ENCODE results near the gene M6PR. TPM values are rescaled to one million over a fixed set of nuclear protein-coding genes. Genes with fewer than 3 reads are reported as not detected.

The M6PR gene
- 149 TPM for polyA plus RNA-seq (2013, experiment 1 of 2; ENCODE audit: insufficient read length)
- 148 TPM for polyA plus RNA-seq (2013, experiment 2 of 2; ENCODE audit: insufficient read length)

DNA sequence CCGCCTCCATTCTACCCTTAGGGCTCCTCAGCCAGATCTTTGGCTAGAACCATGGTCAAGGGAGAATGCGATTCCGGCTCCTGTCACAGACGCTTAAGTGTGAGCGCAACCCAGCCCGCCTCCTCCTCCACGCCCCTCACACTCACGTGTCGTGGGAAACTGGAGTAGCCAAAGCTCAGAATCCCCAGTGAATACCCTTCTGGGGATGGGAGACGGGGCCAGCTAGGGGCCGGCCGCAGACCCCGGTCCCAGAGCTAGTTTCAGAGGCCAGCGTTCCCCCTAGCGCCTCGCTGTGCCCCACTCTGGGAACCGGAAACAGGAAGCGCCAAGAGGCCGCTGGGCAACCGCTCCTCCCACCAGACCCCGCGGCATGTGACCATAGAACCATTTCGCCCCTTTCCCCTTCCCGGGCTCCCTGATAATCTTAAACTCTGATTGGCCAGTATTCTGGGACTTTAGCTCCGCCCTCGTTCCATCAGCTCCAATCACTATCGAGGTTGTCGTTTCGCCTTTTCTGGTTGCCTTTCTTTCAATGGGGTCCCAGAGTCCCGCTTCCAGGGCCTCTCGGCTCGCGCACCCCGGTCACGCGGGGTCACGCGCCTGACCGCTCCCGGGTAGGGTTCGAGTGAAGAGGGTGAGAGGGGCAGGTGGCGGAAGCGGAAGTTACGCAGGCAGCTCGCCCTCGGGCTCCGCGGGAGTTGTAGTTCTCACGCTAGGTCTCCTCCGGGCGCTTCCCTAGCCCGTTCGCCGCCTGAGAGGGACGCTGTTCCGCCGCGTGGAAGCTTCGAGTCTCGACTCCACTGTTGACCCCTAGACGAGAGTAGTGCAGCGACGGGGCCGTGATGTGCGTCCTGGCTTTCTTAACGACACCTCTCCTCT lies at the start of gene M6PR:
Gene M6PR, minus strand, starts transcription at position 304 of the 879 bp plus-strand sequence. CDS start 3,241 bp downstream, outside the sequence.
- DNase-seq: peak; percentile 95

DNA sequence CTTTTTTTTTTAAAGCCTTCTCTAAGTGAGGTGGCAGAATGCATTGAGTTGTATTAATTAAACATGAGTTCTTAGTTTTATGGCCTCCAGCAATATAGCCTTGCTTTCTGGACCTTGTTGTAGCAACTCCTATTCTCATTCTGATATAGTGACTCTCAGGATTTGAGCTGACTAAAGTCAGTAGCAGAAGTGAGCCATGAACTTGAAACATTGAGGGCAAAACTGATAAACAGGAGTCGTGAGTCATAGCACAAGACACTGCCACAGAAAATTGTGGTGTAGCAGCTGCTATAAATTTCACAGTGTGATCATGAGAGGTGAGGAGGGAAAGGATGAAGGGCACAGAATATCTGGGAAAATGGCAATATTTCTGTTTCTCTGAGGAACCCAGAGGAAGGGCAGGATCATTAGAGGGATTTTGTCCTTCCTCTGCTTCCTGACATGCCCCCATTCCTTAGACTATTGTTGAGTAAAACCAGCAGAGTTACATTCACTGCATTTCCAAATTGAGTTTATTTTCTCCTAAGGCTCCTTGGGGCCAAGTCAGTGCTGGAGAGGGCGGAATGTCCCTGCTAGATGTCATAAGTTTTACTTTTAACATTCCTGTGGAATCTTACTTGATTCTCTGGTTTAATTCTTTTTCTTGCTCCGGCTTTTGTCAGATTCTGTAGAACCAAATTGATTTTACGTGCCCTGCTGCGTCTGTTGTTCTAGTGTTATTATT lies 47.4 kb upstream of the M6PR start:
- peak; percentile 1 for DNase-seq

DNA sequence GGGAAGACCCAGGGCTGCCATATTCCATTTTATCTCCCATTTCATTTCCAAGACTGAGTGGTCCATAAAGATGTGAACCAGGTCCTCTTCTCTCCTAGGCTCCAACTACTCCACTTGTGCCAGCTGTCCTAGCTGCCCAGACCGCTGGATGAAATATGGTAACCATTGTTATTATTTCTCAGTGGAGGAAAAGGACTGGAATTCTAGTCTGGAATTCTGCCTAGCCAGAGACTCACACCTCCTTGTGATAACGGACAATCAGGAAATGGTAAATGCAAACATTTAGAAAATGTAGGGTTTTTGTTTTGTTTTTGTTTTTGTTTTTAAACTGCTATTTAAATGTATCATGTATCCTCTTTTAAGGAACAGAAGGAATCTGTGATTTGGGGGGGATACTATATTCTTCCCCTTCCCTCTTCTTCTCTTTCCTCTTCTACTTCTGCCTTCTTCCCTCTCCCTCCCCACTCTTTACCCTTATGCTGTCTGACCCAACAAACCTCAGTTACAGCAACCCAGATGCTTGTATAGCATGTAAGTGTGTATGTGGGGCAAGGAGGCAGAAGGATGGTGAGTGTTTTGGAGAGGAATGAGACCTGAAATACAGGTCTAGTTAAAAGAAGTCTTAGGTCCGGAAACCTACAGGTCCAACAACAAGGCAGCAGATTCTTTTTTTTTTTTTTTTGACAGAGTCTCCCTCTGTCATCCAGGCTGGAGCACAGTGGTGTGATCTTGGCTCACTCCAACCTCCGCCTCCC lies 45.8 kb upstream of the M6PR start:
- no peak for DNase-seq

DNA sequence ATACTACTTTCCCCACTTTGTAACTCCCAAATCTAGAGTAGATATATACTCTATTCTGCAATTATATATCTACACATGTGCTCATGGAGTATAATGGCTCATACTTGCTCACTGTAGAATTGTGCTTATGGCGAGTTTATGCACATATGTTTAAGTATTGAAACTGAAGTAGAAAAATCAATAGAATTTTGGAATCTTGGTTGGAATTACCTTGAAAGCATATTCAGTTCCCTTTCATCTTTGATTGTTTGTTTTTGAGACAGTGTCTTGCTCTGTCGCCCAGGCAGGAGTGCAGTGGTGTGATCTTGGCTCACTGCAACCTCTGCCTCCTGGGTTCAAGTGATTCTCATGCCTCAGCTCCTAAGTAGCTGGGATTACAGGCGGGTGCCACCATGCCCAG lies 44.4 kb upstream of the M6PR start:
- DNase-seq: no peak

DNA sequence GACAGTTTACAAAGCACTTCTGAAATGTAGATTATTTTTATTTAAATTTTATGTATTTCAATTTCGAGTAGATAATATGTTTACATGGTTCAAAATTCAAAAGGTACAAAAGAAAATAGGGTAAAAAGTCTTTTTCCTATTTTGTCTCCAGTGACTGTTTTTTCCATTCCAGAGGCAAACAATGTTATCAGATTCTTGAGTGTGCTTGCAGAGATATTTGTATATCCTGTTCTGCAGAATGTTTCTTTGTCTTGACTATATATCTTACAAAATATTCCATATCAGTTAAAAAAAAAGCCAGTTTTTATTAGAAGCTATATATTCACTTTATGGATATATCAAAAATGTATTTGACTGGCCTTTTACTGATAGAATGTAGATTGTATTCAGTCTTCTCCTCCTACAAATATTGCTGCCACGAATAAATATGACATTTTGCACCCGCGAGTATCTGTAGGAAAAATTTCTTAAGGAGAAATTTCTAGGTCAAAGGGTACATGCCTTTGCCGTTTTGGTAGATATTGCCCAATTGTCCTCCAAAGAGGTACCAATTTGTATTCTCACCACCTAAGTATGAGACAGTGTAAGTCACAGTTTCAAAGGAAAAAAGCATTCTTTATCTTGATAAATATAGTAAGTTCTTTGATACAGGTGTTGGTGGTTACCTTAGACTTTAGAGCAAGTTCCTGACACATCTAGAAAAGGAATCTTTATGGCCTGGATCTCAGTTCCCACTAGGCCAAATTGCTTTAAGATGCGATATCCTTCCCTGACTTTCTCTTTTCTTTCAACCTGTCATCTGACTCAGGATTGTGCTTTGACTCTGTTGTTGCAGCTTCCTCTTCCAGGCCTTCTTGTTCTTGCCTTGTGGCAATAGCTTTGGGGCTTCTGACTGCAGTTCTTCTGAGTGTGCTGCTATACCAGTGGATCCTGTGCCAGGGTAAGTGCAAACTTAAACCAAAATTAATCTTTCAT lies 42.2 kb upstream of the M6PR start:
- DNase-seq: no peak

DNA sequence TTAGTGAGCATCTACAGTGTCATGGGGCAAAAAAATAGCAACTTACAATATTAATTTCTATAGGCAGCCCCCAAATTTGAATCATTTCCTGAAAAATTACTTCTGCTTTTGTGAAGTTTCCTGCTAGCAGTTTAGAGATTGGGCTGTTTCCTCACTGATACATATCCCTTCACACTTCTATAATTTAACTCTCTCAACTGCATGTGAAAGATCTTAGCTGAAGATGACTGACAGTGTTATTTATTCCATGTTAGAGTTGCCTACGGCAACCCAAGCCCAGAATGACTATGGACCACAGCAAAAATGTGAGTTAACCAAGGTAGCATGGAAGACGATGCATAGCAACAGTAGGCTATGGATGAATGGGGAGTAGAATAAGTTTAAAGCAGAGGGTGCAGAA lies 40.0 kb upstream of the M6PR start, which contains the start of gene KLRG1:
Gene KLRG1, plus strand, starts transcription at position 134 of the 400 bp plus-strand sequence. Its CDS starts 90 bp downstream, at position 224.
- no peak for DNase-seq

DNA sequence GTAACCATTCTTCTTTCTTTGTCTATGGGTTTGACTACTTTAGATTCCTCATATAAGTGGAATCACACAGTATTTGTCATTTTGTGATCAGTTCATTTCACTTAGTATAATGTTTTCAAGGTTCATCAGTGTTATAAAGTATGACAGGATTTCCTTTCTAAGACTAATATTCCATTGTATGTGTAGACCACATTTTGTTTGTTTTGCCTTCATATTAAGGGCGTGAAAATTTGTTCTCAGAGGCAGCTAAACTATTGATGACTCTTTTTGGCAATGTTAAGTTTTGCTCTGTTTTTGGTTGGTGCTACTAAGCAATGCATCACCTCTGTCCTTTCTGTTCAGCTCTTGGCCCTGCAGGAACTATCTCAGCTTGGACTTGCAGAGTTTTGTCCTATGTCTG lies 38.2 kb upstream of the M6PR start:
- no peak for DNase-seq

DNA sequence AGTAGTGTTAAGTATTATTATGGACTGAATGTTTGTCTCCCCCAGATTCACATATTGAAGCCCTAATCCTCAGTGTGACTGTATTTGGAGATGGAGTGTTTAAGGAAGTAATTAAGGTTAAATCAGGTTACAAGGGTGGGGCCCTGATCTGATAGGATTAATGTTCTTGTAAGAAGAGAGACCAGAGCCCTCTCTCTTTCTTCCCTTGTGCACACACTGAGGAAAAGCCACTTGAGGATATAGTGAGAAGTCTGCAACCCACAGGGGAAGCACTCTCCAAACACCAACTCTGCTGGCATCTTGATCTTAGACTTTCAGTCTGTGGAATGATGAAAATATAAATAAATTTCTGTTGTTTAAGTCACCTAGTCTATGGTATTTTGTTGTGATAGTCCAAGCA lies 37.7 kb upstream of the M6PR start:
- no peak for DNase-seq

DNA sequence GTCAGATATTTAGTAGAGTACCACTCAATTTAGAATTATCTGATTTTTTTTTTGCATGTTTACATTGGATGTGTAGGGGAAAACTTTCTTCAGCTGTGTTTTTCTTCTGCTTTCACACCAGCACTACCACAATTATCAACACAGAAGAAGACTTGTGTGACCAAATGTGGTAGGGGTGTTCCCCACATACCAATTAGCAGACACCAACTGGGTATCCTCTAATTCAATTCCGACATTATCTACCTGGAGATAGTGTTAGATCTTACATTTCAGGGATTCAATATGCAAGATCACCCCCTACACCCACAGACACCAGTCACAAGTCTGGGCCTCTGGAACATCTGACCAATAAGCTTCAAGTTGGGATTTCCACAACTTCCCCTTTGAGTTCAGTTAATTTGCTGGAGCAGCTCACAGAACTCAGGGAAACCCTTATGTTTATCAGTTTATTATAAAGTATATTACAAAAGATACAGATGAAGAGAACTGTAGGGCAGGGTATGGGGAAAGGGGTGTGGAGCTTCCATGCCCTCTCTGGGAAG lies 35.8 kb upstream of the M6PR start:
- no peak for DNase-seq

DNA sequence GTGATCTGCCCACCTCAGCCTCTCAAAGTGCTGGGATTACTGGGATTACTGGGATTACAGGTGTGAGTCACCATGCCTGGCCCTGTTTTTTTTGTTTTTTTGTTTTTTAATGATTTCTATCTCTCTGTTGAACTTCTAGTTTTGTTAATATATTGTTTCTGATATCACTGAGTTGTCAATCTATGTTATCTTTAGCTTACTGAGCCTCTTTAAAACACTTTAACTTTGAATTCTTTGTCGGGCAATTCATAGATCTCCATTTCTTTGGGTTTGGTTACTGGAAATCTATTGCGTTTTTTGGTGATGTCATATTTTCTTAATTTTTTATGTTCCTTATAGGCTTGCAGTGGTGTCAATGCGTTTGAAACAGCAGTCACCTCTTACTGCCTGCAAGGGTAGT lies 30.7 kb upstream of the M6PR start:
- DNase-seq: no peak

DNA sequence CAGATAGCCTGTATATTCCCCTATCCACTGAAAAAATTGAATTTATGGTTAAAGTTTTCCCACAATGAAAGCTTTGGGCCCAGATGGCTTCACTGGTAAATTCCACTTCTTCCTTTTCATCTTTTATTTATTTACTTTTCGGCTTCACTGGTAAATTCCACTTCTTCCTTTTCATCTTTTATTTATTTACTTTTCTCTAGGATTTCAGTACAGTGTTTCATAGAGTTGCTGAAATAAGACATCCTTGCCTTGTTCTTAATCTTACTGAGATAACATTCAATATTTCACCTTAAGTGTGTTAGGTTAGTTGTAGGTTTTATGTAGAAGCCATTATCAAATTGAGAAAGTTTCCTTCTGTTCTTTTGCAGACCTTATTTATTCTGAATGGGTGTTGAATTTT lies 21.0 kb upstream of the M6PR start:
- DNase-seq: no peak

DNA sequence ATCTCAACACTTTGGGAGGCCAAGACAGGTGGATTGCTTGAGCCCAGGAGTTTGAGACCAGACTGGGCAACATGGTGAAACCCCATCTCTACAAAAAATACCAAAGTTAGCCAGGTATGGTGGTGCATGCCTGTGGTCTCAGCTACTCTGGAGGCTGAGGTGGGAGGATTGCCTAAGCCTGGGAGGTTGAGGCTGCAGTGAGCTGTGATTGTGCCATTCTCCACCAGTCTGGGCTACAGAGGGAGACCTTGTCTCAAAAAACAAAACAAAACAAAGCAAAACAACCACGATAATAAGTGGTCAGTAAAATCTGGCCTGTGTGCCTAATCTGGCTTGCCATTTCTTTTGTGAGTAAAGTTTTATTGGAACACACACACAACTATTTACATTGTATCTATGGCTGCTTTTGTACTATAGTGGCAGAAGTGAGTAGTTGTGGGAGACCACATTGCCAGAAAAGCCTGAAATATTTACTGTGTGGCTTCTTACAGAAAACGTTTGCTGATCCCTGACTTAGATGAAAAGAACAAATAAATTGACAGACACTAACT lies 20.5 kb upstream of the M6PR start:
- DNase-seq: no peak

DNA sequence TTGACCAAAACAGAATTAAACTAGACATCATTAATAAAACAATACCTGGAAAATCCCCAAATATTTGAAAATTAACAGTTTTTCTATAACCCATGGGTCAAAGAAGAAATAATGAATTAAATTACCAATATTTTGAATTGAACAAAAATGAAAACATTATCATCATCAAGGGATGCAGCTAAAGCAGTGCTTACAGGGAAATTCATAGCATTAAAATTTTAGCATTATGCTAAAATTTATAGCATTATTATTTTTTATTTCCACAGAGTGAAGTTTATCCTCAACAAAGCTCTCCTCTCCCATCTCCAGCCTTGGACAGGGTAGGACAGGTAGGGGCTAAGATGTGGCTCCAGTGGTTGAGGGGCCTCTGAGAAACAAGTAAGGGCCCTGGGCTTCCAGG lies 19.3 kb upstream of the M6PR start:
- no peak for DNase-seq

DNA sequence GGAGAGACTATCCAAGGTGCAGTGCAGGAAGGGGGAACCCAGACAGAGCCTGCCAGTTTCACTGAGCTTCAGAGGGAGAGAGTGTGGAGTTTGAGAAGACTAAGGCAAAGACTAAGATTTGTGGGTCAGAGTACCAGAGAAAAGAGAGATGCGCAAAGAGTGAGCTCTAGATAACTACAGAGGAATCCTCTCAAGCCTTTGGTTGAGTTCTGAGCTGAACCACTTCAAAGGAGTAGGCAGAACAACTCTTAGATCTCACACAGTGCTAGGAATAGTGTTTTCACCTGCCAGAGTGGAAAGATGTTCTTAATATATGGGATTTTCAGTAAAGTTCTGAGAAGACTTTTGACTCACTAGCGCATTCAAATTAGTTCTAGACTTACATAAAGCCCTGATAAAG lies 10.7 kb upstream of the M6PR start:
- DNase-seq: no peak

DNA sequence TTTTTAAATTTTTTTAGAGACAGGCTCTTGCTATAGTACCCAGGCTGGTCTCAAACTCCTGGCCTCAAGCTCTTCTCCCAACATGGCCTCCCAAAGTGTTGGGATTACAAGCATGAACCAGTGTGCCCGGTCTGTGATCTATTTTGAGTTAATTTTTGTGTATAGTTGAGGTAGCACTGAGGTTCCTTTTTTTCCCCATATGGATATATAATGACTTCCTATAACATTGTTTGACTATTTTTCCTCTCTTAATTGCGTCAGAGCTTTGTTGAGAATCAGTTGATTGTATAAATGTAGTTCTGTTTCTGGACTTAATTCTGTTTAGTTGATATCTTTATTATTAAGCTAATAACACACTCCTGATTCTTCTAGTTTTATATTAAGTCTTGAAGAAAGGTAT lies 8.6 kb upstream of the M6PR start:
- DNase-seq: no peak

DNA sequence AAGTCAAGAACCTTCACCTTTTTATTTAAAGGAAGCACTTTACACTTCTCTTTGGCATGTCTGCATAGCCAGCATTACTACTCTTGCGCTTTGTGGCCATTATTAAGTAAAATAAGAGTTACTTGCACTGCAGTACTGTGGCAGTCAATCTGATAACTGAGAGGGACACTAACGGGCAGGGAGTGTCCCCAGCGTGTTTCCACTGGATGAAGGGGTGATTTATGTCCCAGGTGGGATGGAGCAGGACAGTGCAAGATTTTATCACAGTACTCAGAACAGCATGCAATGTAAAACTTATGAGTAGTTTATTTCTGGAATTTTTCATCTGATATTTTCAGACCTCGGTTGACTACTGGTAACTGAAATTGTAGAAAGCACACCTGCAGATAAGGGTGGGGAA lies 8.1 kb upstream of the M6PR start:
- no peak for DNase-seq

DNA sequence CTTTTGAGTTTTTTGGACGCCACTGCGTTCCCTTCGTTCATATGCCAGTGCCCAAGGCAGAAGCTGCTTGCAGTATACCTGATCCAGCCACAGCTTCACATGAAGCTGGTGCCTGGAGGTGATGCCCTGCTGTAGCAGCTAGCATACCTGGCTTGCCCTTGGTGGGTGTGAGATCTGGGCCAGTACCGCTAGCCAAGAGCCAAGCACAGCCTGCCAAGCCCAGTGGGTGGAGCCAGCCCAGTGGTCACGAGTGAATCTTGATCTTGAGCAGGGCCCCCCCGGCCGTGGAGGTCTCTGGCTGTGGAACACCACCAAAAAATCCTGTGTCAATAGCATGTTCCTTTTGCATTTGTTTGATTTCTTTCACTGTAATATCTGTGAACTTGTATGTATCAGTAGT lies 7.3 kb upstream of the M6PR start:
- DNase-seq: no peak

DNA sequence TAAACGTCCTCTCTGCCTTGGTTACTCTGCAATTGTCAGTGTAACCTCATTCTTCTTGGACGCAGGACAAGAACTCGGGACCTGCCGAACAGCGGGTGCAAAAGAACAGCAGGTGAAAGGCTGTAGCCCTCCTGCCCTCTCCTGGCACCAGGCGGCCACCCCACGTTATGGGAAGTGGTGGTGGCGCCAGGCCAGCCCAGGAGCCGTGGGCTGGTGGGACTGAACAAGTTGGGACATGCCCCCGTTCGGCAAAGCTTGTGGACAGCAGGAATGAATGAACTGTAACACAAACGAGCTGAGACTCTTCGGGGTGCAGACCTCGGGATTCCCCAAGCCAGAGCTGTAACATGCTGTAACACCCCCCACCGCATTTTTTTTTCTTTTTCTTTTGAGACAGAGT lies 6.6 kb upstream of the M6PR start:
- no peak for DNase-seq

DNA sequence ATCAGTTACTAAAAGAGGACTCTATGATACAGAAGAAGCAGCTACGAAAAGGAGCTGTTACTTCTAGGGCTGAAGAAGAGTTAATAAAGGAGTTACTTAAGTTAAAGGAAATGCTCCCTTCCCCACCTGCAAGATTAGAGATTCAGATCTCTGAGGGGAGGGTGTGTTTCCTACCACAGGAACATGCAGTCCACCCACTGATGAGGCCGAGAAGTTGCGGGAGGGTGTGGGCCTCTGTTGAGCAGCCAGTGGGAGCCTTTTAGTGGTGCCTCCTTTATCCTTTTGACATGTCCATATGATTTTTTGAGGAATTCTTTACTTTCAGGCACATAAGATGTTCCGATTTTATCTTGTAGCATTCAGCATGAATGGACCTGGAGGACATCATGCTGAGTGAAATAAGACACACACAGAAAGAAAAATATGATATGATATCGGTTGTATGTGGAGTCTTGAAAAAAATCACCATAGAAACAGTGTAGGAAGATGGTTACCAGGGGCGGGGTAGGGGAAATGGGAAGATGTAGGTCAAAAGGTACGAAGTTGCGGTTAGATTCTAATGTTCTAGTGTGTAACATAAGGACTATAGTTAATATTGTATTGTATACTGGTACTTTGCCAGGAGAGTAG lies 4.4 kb upstream of the M6PR start:
- no peak for DNase-seq

DNA sequence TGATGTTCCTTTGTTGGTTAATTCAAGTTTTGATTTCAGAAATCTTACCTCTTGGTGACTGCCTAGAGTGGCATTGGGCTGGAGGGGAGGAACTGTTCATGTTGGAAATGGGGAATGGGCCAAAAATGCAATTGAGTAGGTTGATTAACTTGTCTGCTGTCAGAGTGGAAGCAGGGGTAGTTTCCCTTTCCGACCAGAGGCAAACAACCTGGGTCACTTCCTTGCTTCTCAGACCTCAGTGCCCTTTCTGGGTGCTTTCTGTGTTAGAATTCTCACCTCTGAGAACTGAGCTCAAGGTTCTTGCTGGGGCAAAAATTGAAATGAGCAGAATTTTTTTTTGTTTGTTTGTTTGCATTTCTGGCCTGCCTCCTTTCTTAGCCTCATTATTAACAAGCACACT lies 2.3 kb upstream of the M6PR start:
- DNase-seq: no peak

Data from fibroblast of skin of scalp (primary cell).